HG03469 (cell line): Measurements from ENCODE around the gene FAM221A.
"Not testable (repeated sequence)": the region's sequence is repeated elsewhere in the genome, so short reads cannot be mapped to it uniquely, and the experiment has no call there.

Experiments used
- ATAC-seq: cut with Tn5 transposase; IDR thresholded peaks from one replicate; pipeline ENCODE4 v1.9.1; 2021; ENCODE audit warnings: mild to moderate bottlenecking, moderate library complexity, moderate number of reproducible peaks; ENCODE audit not compliant: unreplicated experiment

The FAM221A gene

DNA sequence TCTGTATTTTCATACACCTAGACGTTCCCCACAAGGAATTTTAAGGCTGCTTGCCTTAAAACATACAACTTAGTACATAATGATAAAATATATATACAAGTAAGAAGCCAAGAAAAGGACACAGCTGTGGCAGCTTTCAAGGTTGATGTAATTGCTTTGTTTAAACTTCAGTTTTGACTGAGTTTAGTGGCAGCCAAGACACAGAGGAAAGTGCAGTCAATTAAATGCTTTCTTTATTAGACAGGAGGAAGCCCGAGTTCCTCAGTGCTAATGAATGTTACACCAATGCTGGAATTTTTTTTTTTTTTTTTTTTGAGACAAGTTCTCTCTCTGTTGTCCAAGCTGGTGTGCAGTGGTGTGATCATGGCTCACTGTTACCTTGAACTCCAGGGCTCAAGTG, 18.8 kb downstream of the FAM221A start:
- no peak for ATAC-seq

DNA sequence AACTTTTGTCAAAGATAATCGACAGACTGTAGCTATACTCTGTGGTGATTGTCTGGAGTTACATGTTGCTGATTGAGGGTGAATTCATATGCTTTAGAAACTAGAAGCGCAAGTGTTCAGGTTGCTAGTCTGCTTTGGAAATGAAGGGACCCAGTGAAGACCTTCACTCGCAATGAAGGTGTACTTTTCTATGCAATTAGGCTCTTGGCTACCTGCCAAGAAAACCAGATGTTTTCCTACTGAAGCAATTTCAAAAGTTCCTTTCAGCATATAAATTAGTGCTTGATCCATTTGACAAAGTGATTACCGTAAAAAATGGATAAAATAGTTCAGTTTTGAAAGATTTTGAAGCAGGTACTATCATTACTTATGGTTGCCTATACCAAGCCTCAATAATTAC, 20.0 kb downstream of the FAM221A start:
- no peak for ATAC-seq

GRCh38 chr7:23709081-23709750, 29.2 kb downstream of the FAM221A start:
- ATAC-seq = no peak

DNA sequence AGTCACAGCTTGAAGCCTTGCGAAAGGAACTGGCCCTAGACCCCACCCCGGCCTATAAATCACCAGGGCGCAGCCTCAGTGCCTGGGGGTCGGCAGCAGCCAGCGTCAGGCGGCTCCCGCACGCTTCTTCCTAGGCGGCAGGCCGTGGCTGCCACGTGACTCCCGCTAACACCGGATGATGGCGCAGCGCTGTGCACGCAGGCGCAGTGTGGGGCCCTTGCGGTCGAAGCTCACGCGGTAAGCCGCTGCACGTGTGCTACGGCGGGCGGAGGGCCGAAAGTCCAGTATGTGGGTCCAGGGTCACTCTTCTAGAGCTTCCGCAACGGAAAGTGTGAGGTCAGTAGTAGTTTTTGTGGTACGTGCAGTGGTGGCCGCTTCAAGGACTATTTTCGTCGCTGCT, 30.0 kb downstream of the FAM221A start, which contains the start of gene STK31:
STK31 (plus strand) TSS at position 220 of the 400 bp plus-strand sequence; CDS start at position 287, 67 bp downstream.
- ATAC-seq = no peak

GRCh38 chr7:23712368-23713284, 32.6 kb downstream of the FAM221A start:
- ATAC-seq = no peak

GRCh38 chr7:23713285-23714149, 33.5 kb downstream of the FAM221A start:
- no peak for ATAC-seq

GRCh38 chr7:23714150-23714464, 34.1 kb downstream of the FAM221A start:
- ATAC-seq = no peak

DNA sequence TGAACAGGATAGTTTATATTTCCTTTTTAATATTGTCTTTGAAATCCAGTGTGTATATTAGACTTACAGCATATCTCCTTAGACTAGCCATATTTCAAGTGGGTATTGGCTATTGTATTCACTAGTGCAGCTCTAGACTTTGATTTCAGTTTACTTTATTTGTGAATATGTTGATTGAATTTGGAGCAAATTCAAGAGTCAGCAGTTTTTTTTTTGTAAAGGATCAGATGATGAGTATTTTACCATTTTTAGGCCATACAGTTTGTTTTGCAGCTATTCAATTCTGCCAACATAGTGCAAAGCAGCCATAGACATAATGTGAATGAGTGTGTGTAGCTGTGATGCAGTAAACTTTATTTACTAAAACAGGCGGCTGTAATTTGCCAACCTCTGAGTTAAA, 34.6 kb downstream of the FAM221A start:
- no peak for ATAC-seq

- ATAC-seq = no peak
Observed at GRCh38 chr7:23715099-23715498, 35.1 kb downstream of the FAM221A start.

DNA sequence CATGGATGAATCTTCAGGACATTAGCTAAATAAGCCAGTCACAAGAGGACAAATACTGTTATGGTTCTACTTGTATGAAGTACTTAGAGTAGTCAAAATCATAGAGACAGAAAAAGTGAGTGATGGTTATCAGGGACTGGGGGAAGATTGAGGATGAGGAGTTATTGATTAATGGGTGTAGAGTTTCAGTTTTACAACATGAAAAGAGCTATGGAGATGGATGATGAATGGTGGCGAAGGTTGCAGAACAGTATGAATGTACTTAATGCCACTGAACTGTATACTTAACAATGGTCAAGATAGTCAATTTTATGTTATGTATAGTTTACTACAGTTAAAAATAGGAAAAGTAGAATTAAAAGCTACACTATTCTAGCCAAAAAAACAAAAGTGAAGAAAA, 37.8 kb downstream of the FAM221A start:
- no peak for ATAC-seq

- no peak for ATAC-seq
Observed at GRCh38 chr7:23721456-23721855, 41.5 kb downstream of the FAM221A start.

- ATAC-seq = not testable (repeated sequence)
Observed at GRCh38 chr7:23722587-23723216, 42.7 kb downstream of the FAM221A start.

GRCh38 chr7:23724113-23724512, 44.1 kb downstream of the FAM221A start:
- not testable (repeated sequence) for ATAC-seq

DNA sequence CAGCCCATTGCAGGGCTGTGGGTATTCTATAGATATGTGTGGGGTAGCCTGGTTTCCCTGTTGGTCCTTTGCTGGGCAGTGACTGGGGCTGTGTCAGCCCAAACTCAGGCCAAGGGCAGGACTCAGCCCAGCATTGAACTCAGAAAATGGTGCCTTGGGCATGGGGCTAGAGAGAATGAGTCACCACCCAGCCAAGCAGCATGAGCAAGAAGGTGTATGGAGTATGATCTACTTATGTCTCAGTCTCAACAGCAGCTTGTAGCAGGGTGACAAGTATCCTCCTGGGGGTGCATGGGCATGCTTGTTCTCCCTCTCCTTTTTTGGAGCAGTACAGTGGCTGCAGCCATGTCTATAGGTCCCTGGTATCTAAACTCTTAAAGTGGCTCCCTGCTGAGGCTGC, 62.1 kb downstream of the FAM221A start:
- no peak for ATAC-seq

- no peak for ATAC-seq
Observed at GRCh38 chr7:23743226-23743625, 63.2 kb downstream of the FAM221A start.

DNA sequence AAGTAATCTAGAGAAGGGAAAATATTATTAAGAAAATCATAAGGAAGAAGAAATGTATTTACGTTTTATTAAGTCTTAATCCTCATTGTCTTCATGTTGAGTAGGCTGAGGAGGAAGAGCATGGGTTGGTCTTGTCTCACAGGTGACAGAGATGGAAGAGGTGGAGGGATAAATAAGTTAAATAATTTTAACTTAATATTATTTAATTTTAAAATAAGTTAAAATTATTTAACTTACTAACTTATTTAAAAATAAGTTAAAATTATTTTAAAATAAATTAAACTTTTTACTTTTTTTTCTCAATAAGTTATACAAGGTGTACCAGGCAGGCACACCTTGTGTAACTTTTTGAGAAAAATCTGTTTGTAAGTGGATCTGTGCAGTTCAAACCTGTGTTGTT, 66.6 kb downstream of the FAM221A start:
- no peak for ATAC-seq

- ATAC-seq = no peak
Observed at GRCh38 chr7:23751852-23752251, 71.9 kb downstream of the FAM221A start.
